T-helper 1 cell treated with Interleukin-12 subunit alpha and Interleukin-12 subunit beta and Interleukin-4 antibody, amounts not matched to agents 30 ng/mL and 1 ng/mL, for 36 hours (primary cell): ENCODE measurements around the gene TERB1. TPM values are rescaled to one million over a fixed set of nuclear protein-coding genes. Genes with fewer than 3 reads are reported as not detected.

Experiments used
- intact Hi-C: fragments of 100-400 bp; cut with micrococcal nuclease; formaldehyde crosslinking; loops from one replicate; pipeline ENCODE4 v1.15.1; 2024
- total RNA-seq: library from RNA; stranded (reverse); gene quantifications from 2 replicates; pipeline ENCODE4 v1.2.3, GENCODE V29; 2022

TERB1 gene
- total RNA-seq, 1 donor from 2014 or later, result not detected

GRCh38 chr16:66713076-66713475 is 88.3 kb downstream of the TERB1 start:
- intact Hi-C loops, result no loop called here

- intact Hi-C loops, result no loop called here
Observed at GRCh38 chr16:66712512-66712911, 88.9 kb downstream of the TERB1 start.

GRCh38 chr16:66711581-66711980 is 89.8 kb downstream of the TERB1 start:
- intact Hi-C loops, result no loop called here

- intact Hi-C loops, result no loop called here
Observed at GRCh38 chr16:66706506-66706880, 94.9 kb downstream of the TERB1 start.

GRCh38 chr16:66705790-66706505 is 95.4 kb downstream of the TERB1 start:
- intact Hi-C loops, result no loop called here

Other genes with a start within 250 kb of the TERB1 start
- 253 and 270 TPM in 2 replicates for gene CKLF, start 249.0 kb downstream of the TERB1 start, total RNA-seq
- 33.5 and 35.1 TPM in 2 replicates for gene CMTM1, start 235.1 kb downstream of the TERB1 start, total RNA-seq
- gene CMTM2, start 222.1 kb downstream of the TERB1 start, total RNA-seq, result 3.1 and 3.4 TPM in 2 replicates
- gene CMTM3, start 196.9 kb downstream of the TERB1 start, total RNA-seq, result 131 and 135 TPM in 2 replicates
- 1.1 and 1.4 TPM in 2 replicates for gene CMTM4, start 104.8 kb downstream of the TERB1 start, total RNA-seq
- gene DYNC1LI2, start 50.0 kb downstream of the TERB1 start, total RNA-seq, result 80.2 and 87.0 TPM in 2 replicates
- gene NAE1, start 29.4 kb upstream of the TERB1 start, total RNA-seq, result 77.5 and 78.8 TPM in 2 replicates
- gene CA7, start 42.8 kb upstream of the TERB1 start, total RNA-seq, result not detected in 2 replicates
- 30.8 and 32.6 TPM in 2 replicates for gene PDP2, start 78.9 kb upstream of the TERB1 start, total RNA-seq
- gene CDH16, start 117.3 kb upstream of the TERB1 start, total RNA-seq, result not detected in 2 replicates
- 0.95 and 1.1 TPM in 2 replicates for gene RRAD, start 124.0 kb upstream of the TERB1 start, total RNA-seq
- 119 and 126 TPM in 2 replicates for gene CIAO2B, start 132.8 kb upstream of the TERB1 start, total RNA-seq
- 41.1 and 46.0 TPM in 2 replicates for gene CES2, start 133.9 kb upstream of the TERB1 start, total RNA-seq
- 9.0 and 9.6 TPM in 2 replicates for gene CES3, start 159.7 kb upstream of the TERB1 start, total RNA-seq
- gene CES4A, start 187.0 kb upstream of the TERB1 start, total RNA-seq, result 48.9 and 54.4 TPM in 2 replicates
- 216 and 221 TPM in 2 replicates for gene CBFB, start 227.6 kb upstream of the TERB1 start, total RNA-seq